Mucosa of rectum (tissue), 2 donors: ENCODE data around the gene PAX7.
"Not testable (repeated sequence)": the region's sequence is repeated elsewhere in the genome, so short reads cannot be mapped to it uniquely, and the experiment has no call there.

Experiments
- H3K27ac ChIP-seq, 2 donors: one replicate each; pipeline ENCODE4 v1.7.0; 2013; ENCODE audit warnings: inconsistent platforms in 2 of 2, low read depth in 2 of 2, low read length in 2 of 2
- H3K27me3 ChIP-seq, 2 donors: one replicate each; pipeline ENCODE4 v1.7.0; 2013; ENCODE audit warnings: low read length in 2 of 2; ENCODE audit not compliant: control insufficient read depth in 2 of 2, insufficient read depth in 2 of 2
- H3K36me3 ChIP-seq, 2 donors: one replicate each; pipeline ENCODE4 v1.7.0; 2013; ENCODE audit warnings: low read length in 2 of 2; ENCODE audit not compliant: control insufficient read depth in 2 of 2, insufficient read depth in 2 of 2
- H3K4me1 ChIP-seq, 2 donors: one replicate each; pipeline ENCODE4 v1.7.0; 2013; ENCODE audit warnings: low read length in 2 of 2, mild to moderate bottlenecking in 1 of 2; ENCODE audit not compliant: control insufficient read depth in 2 of 2, insufficient read depth in 2 of 2
- H3K4me3 ChIP-seq, 2 donors: one replicate each; pipeline ENCODE4 v1.7.0; 2013; ENCODE audit warnings: low read length in 2 of 2
- H3K9ac ChIP-seq, 2 donors: one replicate each; pipeline ENCODE4 v1.7.0; 2013; ENCODE audit warnings: low read length in 2 of 2, low read depth in 1 of 2, mild to moderate bottlenecking in 1 of 2
- H3K9me3 ChIP-seq, 2 donors: one replicate each; pipeline ENCODE4 v1.7.0; 2013; ENCODE audit warnings: low read length in 2 of 2; ENCODE audit not compliant: control insufficient read depth in 2 of 2
- donor health status: healthy.
- donor health status: Normal muscosa, but diverticular disease.

Gene PAX7

DNA sequence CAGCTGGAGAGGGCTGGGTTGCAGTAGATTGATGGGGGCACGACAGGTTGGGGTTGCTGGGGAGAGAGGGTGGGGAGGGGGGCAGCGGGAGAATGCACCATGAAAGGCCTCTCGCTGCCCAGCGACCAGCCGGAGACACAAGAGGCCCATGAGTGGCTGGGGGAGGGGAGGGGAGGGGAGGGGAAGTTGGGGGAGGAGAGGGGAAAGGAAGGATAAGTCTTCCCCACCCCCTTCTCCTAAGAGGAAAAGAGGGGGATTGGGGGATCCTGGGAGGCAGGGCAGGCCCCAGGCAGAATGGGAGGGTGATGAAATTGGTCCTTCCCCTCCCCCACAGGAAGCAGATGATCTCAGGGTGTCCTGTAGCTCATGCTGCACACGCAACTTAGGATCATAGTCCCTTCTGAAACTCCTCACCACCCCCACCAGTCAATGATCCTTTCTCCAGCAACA lies 45.7 kb downstream of the PAX7 start:
- Histone ChIP-seq H3K27ac (no peak overlapping the region), H3K4me1 (no peaks in the 10 kb centered on the region), H3K9ac (no peak overlapping the region), H3K27me3 (peaks cover 3 to 15% of the 10 kb centered on the region in 2 donors), H3K36me3 (no peaks in the 10 kb centered on the region), H3K4me3 (no peak overlapping the region), H3K9me3 (no peaks in the 10 kb centered on the region)

DNA sequence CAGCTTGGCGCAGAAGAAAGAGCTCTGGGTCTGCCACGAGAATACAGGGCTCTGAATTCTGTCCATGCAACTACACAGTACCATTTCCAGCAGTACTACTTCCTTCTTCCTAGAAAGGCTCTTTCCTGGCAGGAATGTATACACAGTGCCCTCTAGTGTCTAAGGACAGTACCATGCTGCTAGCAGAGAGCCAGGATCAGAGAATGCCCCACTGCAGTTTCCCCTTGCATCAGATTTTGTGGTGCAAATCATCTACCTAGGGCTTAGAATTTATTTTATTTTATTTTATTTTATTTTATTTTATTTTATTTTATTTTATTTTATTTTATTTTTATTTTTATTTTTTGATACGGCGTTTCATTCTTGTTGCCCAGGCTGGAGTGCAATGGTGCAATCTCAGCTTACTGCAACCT lies 50.8 kb downstream of the PAX7 start:
- Histone ChIP-seq H3K9ac (no peak overlapping the region), H3K9me3 (no peaks in the 10 kb centered on the region), H3K27ac (no peak overlapping the region), H3K4me3 (no peak overlapping the region), H3K27me3 (peaks cover 8 to 14% of the 10 kb centered on the region in 2 donors), H3K36me3 (no peaks in the 10 kb centered on the region), H3K4me1 (no peaks in the 10 kb centered on the region)

DNA sequence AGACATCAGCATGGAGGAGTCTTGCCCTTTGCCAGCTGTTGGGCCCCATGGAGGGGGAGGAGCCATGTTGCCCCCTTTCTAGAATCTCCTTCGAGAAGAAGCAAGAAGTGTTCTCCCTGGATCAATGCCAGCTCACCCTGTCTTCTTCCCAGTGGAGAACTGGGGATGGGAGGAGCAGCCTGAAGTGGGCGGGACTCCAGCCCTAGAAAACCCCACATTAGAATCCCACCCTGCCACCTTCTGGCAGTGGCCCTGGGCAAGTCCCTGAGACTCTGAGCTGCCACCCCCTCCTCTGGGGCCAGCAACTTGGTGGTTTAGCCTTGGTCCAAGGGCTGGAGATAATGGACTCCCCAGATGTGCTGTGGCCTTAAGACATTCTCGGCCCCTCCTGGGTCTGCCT lies 51.7 kb downstream of the PAX7 start:
- Histone ChIP-seq H3K27me3 (peaks cover 8 to 14% of the 10 kb centered on the region in 2 donors), H3K9ac (no peak overlapping the region), H3K4me1 (no peaks in the 10 kb centered on the region), H3K9me3 (no peaks in the 10 kb centered on the region), H3K36me3 (no peaks in the 10 kb centered on the region), H3K27ac (no peak overlapping the region), H3K4me3 (no peak overlapping the region)

DNA sequence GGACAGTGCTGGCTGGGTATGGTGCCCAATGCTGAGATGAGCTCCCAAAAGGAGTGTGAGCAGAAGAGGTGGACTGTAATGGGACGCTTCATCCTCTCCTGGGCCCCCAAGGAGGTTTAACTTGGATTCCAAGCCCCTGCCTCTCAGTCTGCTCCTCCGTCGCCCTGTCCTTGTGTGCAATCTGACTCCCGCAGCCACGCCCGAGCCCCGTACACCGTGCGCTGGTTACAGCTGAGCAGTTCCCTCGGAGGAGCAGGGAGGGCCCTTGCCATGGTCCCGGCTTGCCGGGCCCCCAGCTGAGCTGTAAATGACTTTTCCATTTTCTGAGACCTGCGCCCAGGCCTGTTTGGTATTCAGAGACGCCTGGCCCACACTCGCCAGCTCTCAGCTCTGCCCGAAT lies 53.7 kb downstream of the PAX7 start:
- H3K4me1 ChIP-seq = no peaks in the 10 kb centered on the region
- no peak overlapping the region for H3K4me3 ChIP-seq
- peaks cover 7 to 14% of the 10 kb centered on the region in 2 donors for H3K27me3 ChIP-seq
- H3K36me3 ChIP-seq = no peaks in the 10 kb centered on the region
- no peak overlapping the region for H3K27ac ChIP-seq
- H3K9ac ChIP-seq = no peak overlapping the region
- H3K9me3 ChIP-seq = no peaks in the 10 kb centered on the region

DNA sequence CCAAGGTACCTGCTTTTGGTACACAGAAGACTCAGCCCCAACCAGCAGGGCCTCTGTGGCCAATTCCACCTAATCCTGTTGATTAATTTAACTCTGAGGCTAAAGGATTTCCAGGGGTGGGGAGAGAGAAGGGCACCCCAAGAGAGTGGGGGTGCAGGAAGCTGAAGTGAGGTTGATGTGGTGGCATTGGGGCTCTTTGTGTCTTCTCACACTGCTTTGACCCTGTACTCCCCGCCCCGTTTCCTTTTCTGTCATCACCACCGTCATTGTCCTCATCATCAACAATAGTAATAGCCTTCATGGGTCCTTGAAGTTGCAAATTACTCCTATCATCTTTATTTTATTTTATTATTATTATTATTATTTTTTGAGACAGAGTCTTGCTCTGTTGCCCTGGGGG lies 55.9 kb downstream of the PAX7 start:
- Histone ChIP-seq H3K4me3 (no peak overlapping the region), H3K27me3 (peaks cover 8 to 14% of the 10 kb centered on the region in 2 donors), H3K4me1 (no peaks in the 10 kb centered on the region), H3K9ac (no peak overlapping the region), H3K9me3 (no peaks in the 10 kb centered on the region), H3K27ac (no peak overlapping the region), H3K36me3 (no peaks in the 10 kb centered on the region)

DNA sequence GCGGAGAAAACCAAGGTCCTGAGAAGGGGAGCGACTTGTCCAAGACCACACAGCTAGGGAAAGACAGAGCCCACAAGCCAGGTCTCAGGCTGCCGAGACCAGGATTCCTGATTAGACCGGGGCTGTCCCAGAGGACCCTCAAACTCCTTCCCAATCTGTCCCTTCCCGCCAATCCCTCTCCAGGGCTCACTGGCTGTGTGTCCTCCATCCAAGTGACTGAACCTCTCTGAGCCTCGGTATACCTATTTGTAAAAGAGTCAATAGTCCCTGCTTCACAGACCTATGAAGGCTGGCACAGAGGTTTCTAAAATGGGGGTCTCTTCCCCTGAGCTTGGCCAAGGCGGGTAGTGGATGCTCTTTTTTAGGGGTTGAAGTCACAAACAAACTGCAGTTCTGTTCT lies 56.6 kb downstream of the PAX7 start:
- Histone ChIP-seq H3K36me3 (no peaks in the 10 kb centered on the region), H3K4me3 (no peak overlapping the region), H3K27me3 (peaks cover 8 to 14% of the 10 kb centered on the region in 2 donors), H3K27ac (no peak overlapping the region), H3K9ac (no peak overlapping the region), H3K9me3 (no peaks in the 10 kb centered on the region), H3K4me1 (no peaks in the 10 kb centered on the region)

DNA sequence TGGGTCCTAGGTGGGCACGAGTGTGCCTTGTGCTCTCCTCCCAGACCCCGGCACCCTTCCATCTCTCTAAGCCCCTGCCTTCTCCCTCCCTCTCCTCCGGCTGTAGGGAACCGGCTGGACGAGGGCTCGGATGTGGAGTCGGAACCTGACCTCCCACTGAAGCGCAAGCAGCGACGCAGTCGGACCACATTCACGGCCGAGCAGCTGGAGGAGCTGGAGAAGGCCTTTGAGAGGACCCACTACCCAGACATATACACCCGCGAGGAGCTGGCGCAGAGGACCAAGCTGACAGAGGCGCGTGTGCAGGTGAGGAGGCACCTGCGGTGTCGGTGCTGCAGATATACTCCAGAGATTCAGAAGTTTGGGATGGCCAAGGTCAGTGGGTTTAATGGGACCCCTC lies 61.0 kb downstream of the PAX7 start:
- Histone ChIP-seq H3K9me3 (no peaks in the 10 kb centered on the region), H3K36me3 (no peaks in the 10 kb centered on the region), H3K9ac (no peak overlapping the region), H3K27me3 (peaks cover 7 to 8% of the 10 kb centered on the region in 2 donors), H3K4me3 (no peak overlapping the region), H3K4me1 (no peaks in the 10 kb centered on the region), H3K27ac (no peak overlapping the region)

DNA sequence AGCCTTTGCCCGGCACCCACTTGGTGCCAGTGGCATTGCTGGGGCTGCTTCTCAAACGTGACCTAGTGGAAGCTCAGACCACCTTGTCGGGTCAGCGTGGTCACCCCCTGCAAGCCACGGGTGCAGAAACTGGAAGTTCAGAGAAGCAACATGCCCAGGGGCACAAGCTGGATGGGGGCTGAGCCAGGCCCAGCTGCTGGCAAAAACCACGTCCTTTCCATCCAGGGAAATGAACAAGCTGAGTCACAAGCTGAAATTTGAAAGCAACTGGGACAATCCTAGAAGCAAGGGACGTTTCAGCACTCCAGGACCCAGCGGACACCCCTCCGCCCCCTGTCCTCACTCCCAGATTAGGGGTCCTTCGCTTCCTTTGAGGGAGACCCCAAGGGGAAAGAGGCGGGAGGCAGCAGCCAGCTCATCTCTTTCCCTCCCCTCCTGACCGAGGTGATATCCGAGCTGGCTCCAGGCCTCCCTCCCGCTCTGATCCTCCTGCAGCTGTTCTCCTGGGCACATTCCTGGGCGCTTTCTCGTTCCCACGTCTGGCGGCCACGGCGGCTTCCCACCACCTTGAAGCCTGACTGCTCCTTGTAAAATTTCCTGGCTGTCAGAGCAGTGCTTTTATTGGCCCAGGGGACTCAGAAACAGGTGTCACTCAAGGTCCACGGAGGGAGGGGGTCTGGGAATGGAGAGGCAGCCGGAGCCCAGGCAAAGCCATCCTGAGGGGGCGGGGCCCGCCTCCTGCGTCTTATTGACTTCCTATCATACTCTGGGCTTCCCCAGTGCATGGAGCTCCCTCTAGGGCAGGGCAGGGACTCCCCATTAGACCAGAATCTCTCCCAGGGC lies 62.8 kb downstream of the PAX7 start:
- H3K36me3 ChIP-seq = no peaks in the 10 kb centered on the region
- H3K27ac ChIP-seq = no peak overlapping the region
- H3K9me3 ChIP-seq = no peaks in the 10 kb centered on the region
- no peaks in the 10 kb centered on the region for H3K4me1 ChIP-seq
- no peak overlapping the region for H3K9ac ChIP-seq
- no peak overlapping the region for H3K4me3 ChIP-seq
- peaks cover 8 to 9% of the 10 kb centered on the region in 2 donors for H3K27me3 ChIP-seq

DNA sequence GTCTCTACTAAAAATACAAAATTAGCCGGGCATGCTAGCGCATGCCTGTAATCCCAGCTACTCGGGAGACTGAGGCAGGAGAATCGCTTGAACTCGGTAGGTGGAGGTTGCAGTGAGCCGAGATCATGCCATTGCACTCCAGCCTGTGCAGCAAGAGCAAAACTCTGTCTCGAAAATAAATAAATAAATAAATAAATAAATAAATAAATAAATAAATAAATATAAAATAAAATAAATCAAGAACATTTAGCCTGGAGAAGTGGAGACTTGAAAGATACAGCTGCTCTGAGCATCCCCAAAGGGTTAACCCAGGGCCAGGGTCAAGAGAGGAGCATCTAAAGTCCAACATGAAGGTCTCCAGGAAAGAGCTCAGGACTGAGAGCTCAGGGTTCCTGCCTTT lies 63.6 kb downstream of the PAX7 start:
- H3K27ac ChIP-seq, H3K9ac ChIP-seq, H3K9me3 ChIP-seq, H3K4me3 ChIP-seq, H3K36me3 ChIP-seq, H3K4me1 ChIP-seq: not testable (repeated sequence)
- peaks cover 11 to 12% of the 10 kb centered on the region in 2 donors for H3K27me3 ChIP-seq

DNA sequence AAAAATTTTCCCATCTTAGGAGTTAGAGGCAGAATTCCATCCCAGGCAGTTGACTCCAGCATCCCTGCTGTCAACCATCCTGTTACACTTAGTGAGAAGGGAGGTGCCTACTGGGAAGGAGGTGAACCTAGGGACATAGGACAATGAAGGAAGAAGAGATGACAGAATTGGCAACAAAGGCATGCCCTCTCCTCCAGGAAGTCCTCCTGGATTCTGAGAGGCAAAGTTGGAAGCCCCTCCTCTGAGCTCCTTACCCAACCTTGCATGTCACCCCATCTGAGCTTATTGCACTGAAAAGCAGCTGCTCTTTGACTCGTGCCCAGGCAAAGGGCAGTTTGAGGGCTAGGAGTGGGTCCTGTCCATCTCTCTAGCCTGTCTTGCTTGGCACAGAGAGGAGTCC lies 66.9 kb downstream of the PAX7 start:
- H3K27ac ChIP-seq = no peak overlapping the region
- H3K4me3 ChIP-seq = no peak overlapping the region
- H3K27me3 ChIP-seq = peaks cover 10 to 15% of the 10 kb centered on the region in 2 donors
- H3K9me3 ChIP-seq = no peaks in the 10 kb centered on the region
- H3K36me3 ChIP-seq = no peaks in the 10 kb centered on the region
- H3K9ac ChIP-seq = no peak overlapping the region
- H3K4me1 ChIP-seq = no peaks in the 10 kb centered on the region
